Nephron progenitor cell (in vitro differentiated cells): ENCODE measurements around the gene TIMELESS.

Experiments used
- DNase-seq: peaks from one replicate; pipeline ENCODE4 v3.0.0; 2021
- H3K27ac Mint-ChIP-seq: 2 replicates; pipeline ENCODE4 v1.8.0; 2021; ENCODE audit warnings: mild to moderate bottlenecking, moderate library complexity, mixed read lengths
- H3K27me3 Mint-ChIP-seq: 2 replicates; pipeline ENCODE4 v1.8.0; 2021; ENCODE audit warnings: mild to moderate bottlenecking, low read depth, mixed read lengths; ENCODE audit not compliant: poor library complexity
- H3K36me3 Mint-ChIP-seq: 2 replicates; pipeline ENCODE4 v1.8.0; 2021; ENCODE audit warnings: low read depth, mixed read lengths
- H3K4me1 Mint-ChIP-seq: 2 replicates; pipeline ENCODE4 v1.8.0; 2021; ENCODE audit warnings: mixed read lengths
- H3K4me3 Mint-ChIP-seq: 2 replicates; pipeline ENCODE4 v1.8.0; 2021; ENCODE audit warnings: mild to moderate bottlenecking, moderate library complexity, mixed read lengths
- H3K9me3 Mint-ChIP-seq: 2 replicates; pipeline ENCODE4 v1.8.0; 2021; ENCODE audit warnings: mild to moderate bottlenecking, moderate library complexity, mixed read lengths
- CTCF ChIP-seq: fragments of 200-600 bp; sonication (generic); IDR thresholded peaks from 2 replicates; pipeline ENCODE4 v1.5.0; 2021; ENCODE audit warnings: antibody characterized with exemption

Gene TIMELESS

DNA sequence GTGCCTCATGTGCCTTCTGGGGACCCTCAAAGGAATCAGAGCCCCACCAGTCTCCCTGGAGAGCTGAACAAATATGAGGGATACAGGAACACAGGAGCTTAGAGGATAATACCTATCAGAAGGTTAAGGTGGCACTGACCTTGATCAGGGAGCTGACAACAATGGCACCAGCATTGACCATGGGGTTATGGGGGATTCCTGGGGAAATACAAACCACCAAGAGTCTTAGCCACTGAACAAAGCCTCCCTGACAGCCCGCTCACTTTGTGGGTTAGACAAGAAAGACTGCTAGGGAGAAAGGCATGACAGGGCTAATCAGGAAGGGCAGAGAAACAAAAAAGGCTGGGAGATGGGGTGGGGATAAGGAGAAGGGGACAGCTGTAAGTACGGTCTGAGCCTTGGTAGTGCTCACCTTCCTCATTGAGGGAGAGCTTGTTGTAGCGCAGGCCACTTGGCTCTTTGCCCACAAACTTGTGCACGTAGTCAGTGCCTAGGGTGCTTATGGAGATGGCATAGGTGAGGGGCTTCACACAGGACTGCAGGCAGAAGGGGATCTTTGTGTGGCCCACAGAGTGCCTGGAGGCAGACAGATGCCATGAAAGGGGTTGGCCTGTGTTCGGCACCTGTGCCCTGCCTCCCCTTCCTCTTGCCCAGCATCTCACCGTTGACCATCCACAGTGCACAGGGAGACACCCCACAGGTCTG is 28.4 kb upstream of the TIMELESS start:
- H3K27me3 Mint-ChIP-seq: peaks cover 12% of the 10 kb centered on the region
- no peak overlapping the region for H3K4me3 Mint-ChIP-seq
- H3K9me3 Mint-ChIP-seq: no peaks in the 10 kb centered on the region
- peaks cover 12% of the 10 kb centered on the region for H3K36me3 Mint-ChIP-seq
- TF ChIP-seq CTCF: no peak
- peaks cover 6% of the 10 kb centered on the region for H3K4me1 Mint-ChIP-seq
- no peak for DNase-seq
- H3K27ac Mint-ChIP-seq: no peak overlapping the region

DNA sequence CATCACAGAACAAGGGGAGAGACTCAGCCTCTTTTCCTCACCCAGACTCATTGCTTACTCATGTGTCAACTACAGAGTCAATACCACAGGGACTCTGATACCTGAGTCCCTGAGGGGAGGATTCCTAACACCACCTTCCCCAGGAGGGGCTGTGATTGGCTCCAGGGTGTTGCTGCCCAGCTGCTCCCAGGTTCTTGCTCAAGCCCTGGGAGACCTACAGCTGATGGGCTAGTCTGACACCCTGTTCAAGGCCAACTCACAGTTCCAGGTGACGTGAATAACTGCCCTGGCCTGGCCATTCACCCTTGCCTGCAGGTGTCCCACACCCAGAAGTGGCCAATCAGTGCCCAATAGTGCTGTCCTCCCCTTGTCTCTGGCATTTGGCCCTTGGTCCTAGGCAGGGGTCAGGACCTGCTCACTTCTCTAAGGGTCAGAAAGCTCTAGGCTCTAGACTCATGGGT is 27.8 kb upstream of the TIMELESS start:
- DNase-seq: no peak
- Mint-ChIP-seq H3K4me1 (peaks cover 6% of the 10 kb centered on the region), H3K4me3 (no peak overlapping the region), H3K27ac (no peak overlapping the region), H3K27me3 (peaks cover 12% of the 10 kb centered on the region), H3K9me3 (no peaks in the 10 kb centered on the region), H3K36me3 (peaks cover 15% of the 10 kb centered on the region)
- TF ChIP-seq CTCF: no peak

GRCh38 chr12:56476143-56476542 is 26.9 kb upstream of the TIMELESS start:
- H3K36me3 Mint-ChIP-seq: peaks cover 16% of the 10 kb centered on the region
- H3K27ac Mint-ChIP-seq: no peak overlapping the region
- no peak for TF ChIP-seq CTCF
- H3K4me1 Mint-ChIP-seq: peaks cover 9% of the 10 kb centered on the region
- H3K27me3 Mint-ChIP-seq: peaks cover 13% of the 10 kb centered on the region
- no peaks in the 10 kb centered on the region for H3K9me3 Mint-ChIP-seq
- H3K4me3 Mint-ChIP-seq: no peak overlapping the region
- DNase-seq: no peak

DNA sequence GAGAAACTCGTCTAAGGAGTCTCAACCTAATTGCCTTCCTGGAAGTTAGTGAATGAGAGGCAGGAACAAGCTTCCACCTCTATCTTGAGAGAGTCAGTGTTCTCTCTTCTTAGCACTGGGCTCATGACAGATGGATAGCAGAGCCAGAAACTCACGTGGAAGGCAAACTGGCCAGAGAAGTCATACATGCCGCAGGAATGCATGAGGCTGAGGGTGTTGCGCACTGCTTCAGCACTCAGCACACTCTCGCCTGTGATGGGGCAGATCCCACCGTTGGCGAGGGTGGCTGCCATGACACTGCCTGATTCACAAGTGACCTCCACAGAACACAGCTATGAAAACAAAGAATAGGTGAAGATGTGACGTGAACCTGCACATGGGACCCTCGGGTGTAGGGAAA is 25.2 kb upstream of the TIMELESS start:
- TF ChIP-seq CTCF: no peak
- Mint-ChIP-seq H3K27me3 (peaks cover 10% of the 10 kb centered on the region), H3K4me3 (no peak overlapping the region), H3K36me3 (peaks cover 16% of the 10 kb centered on the region), H3K27ac (no peak overlapping the region), H3K9me3 (no peaks in the 10 kb centered on the region), H3K4me1 (peaks cover 15% of the 10 kb centered on the region)
- no peak for DNase-seq

DNA sequence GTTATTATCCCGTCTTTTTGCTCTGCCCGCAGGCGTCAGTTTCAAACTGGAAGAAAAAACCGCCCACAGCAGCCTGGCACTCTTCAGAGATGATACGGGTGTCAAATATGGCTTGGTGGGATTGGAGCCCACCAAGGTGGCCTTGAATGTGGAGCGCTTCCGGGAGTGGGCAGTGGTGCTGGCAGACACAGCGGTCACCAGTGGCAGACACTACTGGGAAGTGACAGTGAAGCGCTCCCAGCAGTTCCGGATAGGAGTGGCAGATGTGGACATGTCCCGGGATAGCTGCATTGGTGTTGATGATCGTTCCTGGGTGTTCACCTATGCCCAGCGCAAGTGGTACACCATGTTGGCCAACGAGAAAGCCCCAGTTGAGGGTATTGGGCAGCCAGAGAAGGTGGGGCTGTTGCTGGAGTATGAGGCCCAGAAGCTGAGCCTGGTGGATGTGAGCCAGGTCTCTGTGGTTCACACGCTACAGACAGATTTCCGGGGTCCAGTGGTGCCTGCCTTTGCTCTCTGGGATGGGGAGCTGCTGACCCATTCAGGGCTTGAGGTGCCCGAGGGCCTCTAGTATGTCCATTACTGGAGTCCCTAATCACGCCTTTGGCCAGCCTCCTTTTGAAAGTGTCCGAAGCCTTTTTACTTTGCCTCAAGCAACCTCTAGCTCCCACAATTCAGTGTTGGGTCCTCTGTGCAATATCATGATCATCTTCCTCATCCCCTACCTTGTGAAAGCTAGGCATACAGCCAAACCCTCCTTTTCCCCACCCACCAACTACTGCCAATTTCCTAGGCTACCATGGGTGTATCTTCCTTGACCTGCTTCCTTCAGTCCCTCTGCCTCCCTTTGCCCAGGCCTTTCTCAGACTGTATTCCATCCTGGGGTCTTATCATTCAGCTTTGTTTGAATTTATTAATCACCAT is 20.0 kb upstream of the TIMELESS start:
- DNase-seq: no peak
- H3K4me3 Mint-ChIP-seq: peak overlapping the region; percentile 99
- H3K27ac Mint-ChIP-seq: peak overlapping the region; percentile 95
- peaks cover 29% of the 10 kb centered on the region for H3K4me1 Mint-ChIP-seq
- H3K27me3 Mint-ChIP-seq: peaks cover 8% of the 10 kb centered on the region
- TF ChIP-seq CTCF: no peak
- peaks cover 16% of the 10 kb centered on the region for H3K36me3 Mint-ChIP-seq
- H3K9me3 Mint-ChIP-seq: no peaks in the 10 kb centered on the region
